Panc1 (cell line): ENCODE measurements around the gene ADAD2. TPM values are rescaled to one million over a fixed set of nuclear protein-coding genes. Genes with fewer than 3 reads are reported as not detected.

Experiments
- ATAC-seq: fragments of 200-7000 bp; cut with Tn5 transposase; 2 replicates; pipeline ENCODE4 v1.9.1; 2020; ENCODE audit warnings: mild to moderate bottlenecking, moderate library complexity
- BruUV-seq: library from RNA; stranded (reverse); fragments of 400-500 nt; replicated peaks from 2 replicates; lab custom pipeline; 2021; lab: Mats Ljungman, UMichigan
- CTCF ChIA-PET: fragments of 300-600 bp; sonication (Branson Sonifier 250); formaldehyde crosslinking; loops from one replicate; lab custom pipeline; 2022; ENCODE audit warnings: antibody characterized with exemption; lab: Charles Lee
- POLR2A ChIA-PET: fragments of 300-600 bp; sonication (Branson Sonifier 250); formaldehyde crosslinking; loops from one replicate; lab custom pipeline; 2022; ENCODE audit warnings: antibody characterized with exemption; lab: Charles Lee
- DNase-seq: peaks from one replicate; pipeline ENCODE4 v3.0.0-alpha.2; 2010; ENCODE audit warnings: low read depth, low spot score
- H3K27ac ChIP-seq: 2 replicates; pipeline ENCODE4 v1.5.1; 2011; ENCODE audit warnings: mild to moderate bottlenecking, low read length, inconsistent platforms
- H3K27me3 ChIP-seq: fragments of 200-500 bp; sonication (Bioruptor generic); 2 replicates; pipeline ENCODE4 v1.6.0; 2014; ENCODE audit warnings: low read length, inconsistent platforms; ENCODE audit not compliant: control insufficient read depth, insufficient read depth
- H3K36me3 ChIP-seq: fragments of 200-500 bp; sonication (Bioruptor generic); 2 replicates; pipeline ENCODE4 v1.5.1; 2014; ENCODE audit warnings: inconsistent platforms, mild to moderate bottlenecking, low read length, moderate library complexity; ENCODE audit not compliant: control insufficient read depth, insufficient read depth
- H3K4me1 ChIP-seq: 2 replicates; pipeline ENCODE4 v1.5.1; 2011; ENCODE audit warnings: inconsistent platforms, mild to moderate bottlenecking, low read length, moderate library complexity; ENCODE audit not compliant: control insufficient read depth, insufficient read depth
- H3K4me3 ChIP-seq, 2 experiments: 2 replicates each; pipeline ENCODE4 v1.5.1; 2011 to 2012; ENCODE audit warnings: low read depth in 2 of 2, low read length in 2 of 2, mild to moderate bottlenecking in 2 of 2, inconsistent platforms in 1 of 2, moderate library complexity in 1 of 2
- H3K9me3 ChIP-seq: fragments of 200-500 bp; sonication (Bioruptor generic); 2 replicates; pipeline ENCODE4 v1.5.1; 2014; ENCODE audit warnings: low read depth, mild to moderate bottlenecking, inconsistent platforms, low read length, moderate library complexity; ENCODE audit not compliant: control insufficient read depth, insufficient read depth
- CTCF ChIP-seq: fragments of 450-650 bp; IDR thresholded peaks from 2 replicates; pipeline ENCODE4 v1.5.1; 2017; ENCODE audit warnings: mild to moderate bottlenecking
- POLR2AphosphoS5 ChIP-seq: IDR thresholded peaks from 2 replicates; pipeline ENCODE4 v1.6.1; 2012; ENCODE audit warnings: mild to moderate bottlenecking, low read depth, low read length, moderate library complexity
- REST ChIP-seq, 2 experiments: IDR thresholded peaks; 2 replicates each; pipeline ENCODE4 v1.6.1; 2011 to 2012; ENCODE audit warnings: low read depth in 2 of 2, control low read depth in 1 of 2, low read length in 1 of 2, mild to moderate bottlenecking in 1 of 2, moderate library complexity in 1 of 2; ENCODE audit not compliant: insufficient read depth in 1 of 2
- SIN3A ChIP-seq: IDR thresholded peaks from 2 replicates; pipeline ENCODE4 v1.6.1; 2012; ENCODE audit warnings: low read depth, mild to moderate bottlenecking, low read length, moderate library complexity, borderline replicate concordance; ENCODE audit not compliant: insufficient read depth
- TCF7L2 ChIP-seq: IDR thresholded peaks from 2 replicates; pipeline ENCODE4 v1.6.1; 2011; ENCODE audit warnings: mild to moderate bottlenecking, low read depth, low read length, inconsistent platforms
- in situ Hi-C: cut with HindIII; loops from 2 replicates; pipeline ENCODE4 v1.10.0; 2016; ENCODE audit warnings: low sequenced_read_pairs, low pct_unique_long_range_greater_than_20kb
- intact Hi-C: fragments of 100-400 bp; cut with micrococcal nuclease; formaldehyde crosslinking; loops from one replicate; pipeline ENCODE4 v1.10.0; 2022; ENCODE audit not compliant: unreplicated experiment
- total RNA-seq: library from RNA; stranded (reverse); gene quantifications from one replicate; pipeline ENCODE4 v1.2.1, GENCODE V29; 2021; ENCODE audit not compliant: unreplicated experiment

Gene ADAD2
- total RNA-seq, 1 experiment from 2014 or later: not detected

GRCh38 chr16:84184775-84185174, 6.2 kb upstream of the ADAD2 start:
- intact Hi-C loops (loop anchor here (5.0 to 10.0 kb wide), 2 partner anchors 123 to 300 kb away; no protein-coding TSS in a partner anchor), in situ Hi-C loops (no loop called here)
- CTCF ChIA-PET: interaction anchor here (0.6 kb wide), 2 partner anchors 123 to 194 kb away, joined by 3 to 18 read pairs; no protein-coding TSS in a partner anchor
- H3K27ac ChIP-seq: no peak overlapping the region
- no peak for DNase-seq
- H3K27me3 ChIP-seq: no peaks in the 10 kb centered on the region
- POLR2A ChIA-PET: no interaction called here
- H3K36me3 ChIP-seq: peaks cover 4% of the 10 kb centered on the region; the same call in 1 of the 2 replicates
- TF ChIP-seq POLR2AphosphoS5: no peak
- no peak for TF ChIP-seq SIN3A
- TF ChIP-seq CTCF: no peak
- no peak for TF ChIP-seq REST (IDR thresholded peaks at IDR 0.05; ENCODE audit: insufficient read depth in 1 of 2, low read depth in 2 of 2, low read length in 1 of 2)
- TF ChIP-seq TCF7L2: no peak
- no peak overlapping the region for H3K4me3 ChIP-seq
- H3K9me3 ChIP-seq: no peaks in the 10 kb centered on the region
- ATAC-seq: no peak
- no TSS peak for BruUV-seq
- no peaks in the 10 kb centered on the region for H3K4me1 ChIP-seq

GRCh38 chr16:84186685-84187437, 4.1 kb upstream of the ADAD2 start, which contains the start of gene TAF1C:
TAF1C (minus strand) TSS chr16:84187057; CDS start chr16:84184988, 2,069 bp downstream.
- intact Hi-C loops (loop anchor here (10.0 kb wide), 1 partner anchor 298 kb away; no protein-coding TSS in a partner anchor), in situ Hi-C loops (no loop called here)
- TSS peak; percentile 83 for BruUV-seq
- Histone ChIP-seq H3K27ac (peak within 1 kb of the TSS; percentile 86), H3K27me3 (no peaks in the 10 kb centered on the region), H3K4me1 (no peaks in the 10 kb centered on the region), H3K36me3 (peaks cover 4% of the 10 kb centered on the region; the same call in 1 of the 2 replicates), H3K4me3 (peak within 1 kb of the TSS; percentile 85 to 97), H3K9me3 (no peaks in the 10 kb centered on the region)
- ChIA-PET POLR2A (no interaction called here), CTCF (interaction anchor here (0.6 to 1.2 kb wide), 12 partner anchors 10 to 1414 kb away, joined by 3 to 11 read pairs (median 5); no protein-coding TSS in a partner anchor)
- ATAC-seq (peak; percentile 96), DNase-seq (peak; percentile 69)
- TF ChIP-seq SIN3A (peak; percentile 59; the same call in 1 of the 2 replicates), TCF7L2 (no peak), REST (IDR thresholded peaks at IDR 0.05; ENCODE audit: insufficient read depth in 1 of 2, low read depth in 2 of 2, low read length in 1 of 2) (no peak), POLR2AphosphoS5 (peak; percentile 71), CTCF (peak; percentile 95)
